HG03354 (cell line): ENCODE measurements around the gene APOBEC3C.
A peak's percentile ranks its signal among the peaks of the same experiment; 100 is the strongest.
"Not testable (repeated sequence)": the region's sequence is repeated elsewhere in the genome, so short reads cannot be mapped to it uniquely, and the experiment has no call there.

ENCODE experiments used
- ATAC-seq: cut with Tn5 transposase; IDR thresholded peaks from one replicate; pipeline ENCODE4 v1.9.1; 2021; ENCODE audit warnings: mild to moderate bottlenecking; ENCODE audit not compliant: unreplicated experiment, poor library complexity, severe bottlenecking

Gene APOBEC3C

DNA sequence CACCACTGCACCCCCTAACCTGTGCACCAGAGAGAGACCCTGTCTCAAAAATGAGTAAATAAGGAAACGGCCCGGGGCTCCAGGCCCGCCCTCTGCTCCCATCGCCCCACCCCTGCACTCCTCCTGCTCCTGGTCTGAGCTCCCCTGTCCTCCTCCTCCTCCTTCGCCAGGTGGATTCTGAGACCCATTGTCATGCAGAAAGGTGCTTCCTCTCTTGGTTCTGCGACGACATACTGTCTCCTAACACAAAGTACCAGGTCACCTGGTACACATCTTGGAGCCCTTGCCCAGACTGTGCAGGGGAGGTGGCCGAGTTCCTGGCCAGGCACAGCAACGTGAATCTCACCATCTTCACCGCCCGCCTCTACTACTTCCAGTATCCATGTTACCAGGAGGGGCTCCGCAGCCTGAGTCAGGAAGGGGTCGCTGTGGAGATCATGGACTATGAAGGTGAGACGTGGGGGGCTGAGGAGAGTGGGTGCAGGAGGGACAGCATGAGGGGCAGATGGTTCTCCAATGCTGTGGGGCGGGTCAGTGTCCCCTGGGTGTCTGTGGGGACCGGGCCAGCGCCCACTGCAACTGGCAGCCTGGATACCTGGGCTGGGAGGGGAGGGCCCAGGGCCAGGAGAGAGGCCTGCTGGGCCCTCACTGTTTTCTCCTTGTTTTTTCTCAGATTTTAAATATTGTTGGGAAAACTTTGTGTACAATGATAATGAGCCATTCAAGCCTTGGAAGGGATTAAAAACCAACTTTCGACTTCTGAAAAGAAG is 3.7 kb downstream of the APOBEC3C start:
- ATAC-seq = no peak

DNA sequence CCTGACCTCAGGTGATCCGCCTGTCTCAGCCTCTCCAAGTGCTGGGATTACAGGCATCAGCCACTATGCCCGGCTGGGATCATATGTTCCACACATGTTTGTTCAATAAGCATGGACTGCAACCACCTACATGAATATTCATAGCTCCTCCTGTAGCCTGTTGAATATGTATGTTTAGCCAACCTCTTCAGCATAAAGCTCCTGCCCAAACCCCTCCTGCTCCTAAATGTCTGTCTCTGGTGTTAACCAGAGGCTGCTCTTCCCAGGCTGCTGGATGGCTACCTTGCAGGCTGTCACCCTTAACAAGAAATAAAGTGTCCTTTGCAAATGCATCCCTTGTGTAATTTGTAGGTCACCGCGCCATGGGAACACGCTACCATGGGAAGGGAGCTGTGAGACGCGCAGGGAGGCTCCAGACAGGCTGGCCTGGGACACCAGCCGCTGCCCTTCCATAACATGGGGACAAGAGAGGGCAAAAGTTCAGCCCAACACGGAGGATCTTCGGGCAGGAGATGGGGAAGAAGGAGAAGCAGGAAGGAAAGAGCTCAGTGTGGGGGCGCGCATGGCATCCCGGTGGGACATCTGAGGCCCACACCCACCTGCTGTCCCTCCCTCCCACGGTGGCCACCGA is 6.1 kb downstream of the APOBEC3C start:
- not testable (repeated sequence) for ATAC-seq

GRCh38 chr22:39021552-39022250 is 7.6 kb downstream of the APOBEC3C start:
- ATAC-seq = no peak

GRCh38 chr22:39024519-39025308 is 10.7 kb downstream of the APOBEC3C start:
- ATAC-seq = no peak

GRCh38 chr22:39026509-39027150 is 12.6 kb downstream of the APOBEC3C start:
- ATAC-seq = no peak

DNA sequence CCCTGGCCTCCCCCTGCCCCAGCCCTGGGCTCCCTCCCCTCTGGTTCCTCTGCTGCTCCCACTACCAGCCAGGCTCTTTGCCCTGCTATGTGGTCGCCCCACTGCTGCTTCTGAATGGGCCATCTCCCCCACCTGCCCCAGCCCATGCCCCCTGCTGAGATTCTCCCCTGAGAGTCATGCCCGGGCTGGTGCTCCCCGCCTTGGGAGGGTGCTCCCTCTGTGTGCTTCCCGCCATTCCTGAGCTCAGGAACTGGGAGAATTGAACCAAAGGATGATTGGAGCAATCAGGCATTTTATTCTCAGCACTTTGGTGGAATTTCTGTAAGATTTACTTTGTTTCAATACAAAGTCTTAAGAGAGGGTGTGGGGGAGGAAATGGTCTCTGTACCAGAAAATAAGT is 13.7 kb downstream of the APOBEC3C start:
- ATAC-seq = no peak

DNA sequence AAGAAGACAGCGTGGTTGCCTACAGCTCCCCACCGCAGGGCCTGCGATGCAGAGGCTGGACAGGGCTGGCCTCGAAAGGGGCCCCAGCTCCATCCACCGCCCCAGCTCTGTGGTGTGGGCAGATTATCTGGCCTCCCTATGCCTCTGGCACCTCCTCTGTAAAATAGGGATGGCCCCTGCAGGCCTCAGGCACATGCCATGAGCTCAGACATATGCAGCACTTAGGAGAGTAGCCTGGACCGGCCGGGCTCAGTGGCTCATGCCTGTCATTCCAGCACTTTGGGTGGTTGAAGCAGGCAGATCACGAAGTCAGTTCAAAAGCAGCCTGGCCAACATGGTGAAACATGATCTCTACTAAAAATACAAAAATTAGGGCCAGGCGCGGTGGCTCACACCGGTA is 14.2 kb downstream of the APOBEC3C start:
- ATAC-seq = no peak

- ATAC-seq = no peak
These were observed 15.2 kb downstream of the APOBEC3C start for GRCh38 chr22:39029227-39029626.

GRCh38 chr22:39030705-39031104 is 16.6 kb downstream of the APOBEC3C start:
- no peak for ATAC-seq

DNA sequence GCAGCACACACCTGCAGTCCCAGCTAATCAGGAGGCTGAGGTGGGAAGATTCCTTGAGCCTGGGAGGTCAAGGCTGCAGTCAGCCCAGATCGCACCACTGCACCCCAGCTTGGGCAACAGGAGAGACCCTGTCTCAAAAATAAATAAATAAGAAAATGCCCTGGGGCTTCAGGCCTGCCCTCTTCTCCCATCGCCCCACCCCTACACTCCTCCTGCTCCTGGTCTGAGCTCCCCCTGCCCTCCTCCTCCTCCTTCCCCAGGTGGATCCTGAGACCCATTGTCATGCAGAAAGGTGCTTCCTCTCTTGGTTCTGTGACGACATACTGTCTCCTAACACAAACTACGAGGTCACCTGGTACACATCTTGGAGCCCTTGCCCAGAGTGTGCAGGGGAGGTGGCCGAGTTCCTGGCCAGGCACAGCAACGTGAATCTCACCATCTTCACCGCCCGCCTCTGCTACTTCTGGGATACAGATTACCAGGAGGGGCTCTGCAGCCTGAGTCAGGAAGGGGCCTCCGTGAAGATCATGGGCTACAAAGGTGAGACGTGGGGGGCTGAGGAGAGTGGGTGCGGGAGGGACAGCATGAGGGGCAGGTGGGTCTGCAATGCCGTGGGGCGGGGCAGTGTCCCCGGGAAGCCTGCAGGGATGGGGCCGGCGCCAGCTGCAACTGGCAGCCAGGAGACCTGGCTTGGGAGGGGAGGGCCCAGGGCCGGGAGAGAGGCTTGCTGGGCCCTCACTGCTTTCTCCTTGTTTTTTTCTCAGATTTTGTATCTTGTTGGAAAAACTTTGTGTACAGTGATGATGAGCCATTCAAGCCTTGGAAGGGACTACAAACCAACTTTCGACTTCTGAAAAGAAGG is 17.6 kb downstream of the APOBEC3C start:
- not testable (repeated sequence) for ATAC-seq

DNA sequence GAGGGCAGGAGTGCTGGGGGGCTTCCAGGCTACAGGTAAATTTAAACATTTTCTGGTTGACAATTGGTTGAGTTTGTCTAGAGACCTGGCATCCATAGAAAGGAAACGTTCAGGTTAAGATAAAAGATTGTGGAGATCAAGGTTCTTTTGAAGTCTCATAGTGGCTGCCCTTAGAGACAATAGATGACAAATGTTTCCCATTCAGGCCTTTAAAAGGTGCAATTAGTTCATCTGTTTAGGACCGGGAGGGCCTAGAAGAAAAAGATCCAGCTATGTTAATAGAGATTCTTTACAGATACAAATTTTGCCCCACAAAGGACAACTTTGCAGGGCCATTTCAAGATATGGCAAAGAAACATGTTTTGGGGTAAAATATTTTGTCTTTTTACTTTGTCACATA is 23.0 kb downstream of the APOBEC3C start:
- ATAC-seq = not testable (repeated sequence)

DNA sequence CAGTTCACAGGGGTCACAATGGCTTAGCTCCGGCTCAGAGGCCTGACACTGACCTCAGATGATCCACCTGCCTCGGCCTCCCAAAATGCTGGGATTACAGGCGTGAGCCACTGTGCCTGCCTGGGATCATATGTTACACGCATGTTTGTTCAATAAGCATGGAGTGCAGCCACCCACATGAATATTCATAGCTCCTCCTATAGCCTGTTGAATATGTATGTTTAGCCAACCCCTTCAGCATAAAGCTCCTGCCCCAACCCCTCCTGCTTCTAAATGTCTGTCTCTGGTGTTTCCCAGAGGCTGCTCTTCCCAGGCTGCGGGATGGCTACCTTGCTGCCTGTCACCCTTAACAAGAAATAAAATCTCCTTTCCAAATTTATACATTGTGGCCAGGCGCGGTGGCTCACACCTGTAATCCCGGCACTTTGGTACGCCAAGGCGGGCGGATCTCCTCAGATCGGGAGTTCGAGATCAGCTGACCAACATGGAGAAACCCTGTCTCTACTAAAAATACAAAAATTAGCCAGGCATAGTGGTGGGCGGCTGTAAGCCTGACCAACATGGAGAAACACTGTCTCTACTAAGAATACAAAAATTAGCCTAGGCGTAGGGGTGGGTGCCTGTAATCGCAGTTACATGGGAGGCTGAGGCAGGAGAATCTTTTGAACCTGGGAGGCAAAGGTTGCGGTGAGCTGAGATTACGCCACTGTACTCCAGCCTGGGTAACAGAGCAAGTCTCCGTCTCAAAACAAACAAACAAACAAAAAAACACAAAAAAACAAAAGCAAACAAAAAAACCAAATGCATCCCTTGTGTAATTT is 25.5 kb downstream of the APOBEC3C start:
- no peak for ATAC-seq

DNA sequence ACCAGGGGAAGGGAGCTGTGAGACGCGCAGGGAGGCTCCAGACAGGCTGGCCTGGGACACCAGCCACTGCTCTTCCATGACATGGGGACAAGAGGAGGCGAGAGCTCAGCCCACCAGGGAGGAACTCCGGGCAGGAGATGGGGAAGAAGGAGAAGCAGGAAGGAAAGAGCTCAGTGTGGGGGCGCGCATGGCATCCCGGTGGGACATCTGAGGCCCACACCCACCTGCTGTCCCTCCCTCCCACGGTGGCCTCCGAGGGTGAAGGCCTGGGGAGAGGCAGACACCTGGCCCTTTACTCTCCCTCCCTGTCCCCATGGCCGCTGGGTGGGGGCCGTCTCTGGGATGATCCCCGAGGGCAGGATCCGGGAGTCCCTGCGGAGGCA is 26.1 kb downstream of the APOBEC3C start:
- not testable (repeated sequence) for ATAC-seq

- peak; percentile 90 for ATAC-seq
These were observed 26.7 kb downstream of the APOBEC3C start, which contains the start of gene APOBEC3F for GRCh38 chr22:39040538-39041296. TSS of gene APOBEC3F (plus strand) at chr22:39040864. CDS start at chr22:39040961, 97 bp downstream.

GRCh38 chr22:39041908-39042307 is 27.9 kb downstream of the APOBEC3C start:
- ATAC-seq = no peak

DNA sequence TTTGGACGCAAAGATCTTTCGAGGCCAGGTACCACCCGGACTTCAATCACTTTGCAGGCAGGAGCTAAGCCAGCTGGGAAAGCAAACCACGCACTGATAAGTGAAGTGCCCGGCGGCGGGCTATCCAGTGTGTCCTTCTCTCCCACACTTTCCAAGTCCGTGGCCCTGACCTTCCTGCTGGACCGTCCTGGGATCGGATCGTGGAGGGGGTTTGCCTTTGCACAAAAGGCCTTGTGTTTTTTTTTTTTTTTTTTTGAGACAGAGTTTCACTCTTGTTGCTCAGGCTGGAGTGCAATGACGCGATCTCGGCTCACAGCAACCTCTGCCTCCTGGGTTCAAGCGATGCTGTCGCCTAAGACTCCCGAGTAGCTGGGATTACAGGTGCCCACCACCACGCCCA is 29.0 kb downstream of the APOBEC3C start:
- not testable (repeated sequence) for ATAC-seq

DNA sequence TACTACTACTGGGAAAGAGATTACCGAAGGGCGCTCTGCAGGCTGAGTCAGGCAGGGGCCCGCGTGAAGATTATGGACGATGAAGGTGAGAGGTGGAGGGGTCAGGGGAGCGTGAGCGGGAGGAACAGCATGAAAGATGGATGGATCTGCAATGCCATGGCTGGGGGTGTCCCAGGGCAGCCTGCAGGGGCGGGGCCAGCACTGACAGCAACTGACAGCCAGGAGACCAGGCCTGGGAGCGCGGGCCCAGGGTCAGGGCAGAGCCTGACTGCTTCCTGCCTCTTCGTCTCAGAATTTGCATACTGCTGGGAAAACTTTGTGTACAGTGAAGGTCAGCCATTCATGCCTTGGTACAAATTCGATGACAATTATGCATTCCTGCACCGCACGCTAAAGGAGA is 31.1 kb downstream of the APOBEC3C start:
- ATAC-seq = not testable (repeated sequence)
